HEK293 (cell line): ENCODE results near the gene ZBTB20.

ENCODE experiments used
- CTCF ChIP-seq: fragments of 450-650 bp; formaldehyde crosslinking; IDR thresholded peaks from 2 replicates; pipeline ENCODE4 v1.5.1; 2016; ENCODE audit warnings: missing biosample characterization, missing genetic modification characterization
- ZNF580 ChIP-seq: fragments of 450-650 bp; formaldehyde crosslinking; IDR thresholded peaks from 2 replicates; pipeline ENCODE4 v1.5.1; 2016; ENCODE audit warnings: missing biosample characterization, missing genetic modification characterization
- ZNF701 ChIP-seq: fragments of 450-650 bp; formaldehyde crosslinking; IDR thresholded peaks from 2 replicates; pipeline ENCODE4 v1.5.1; 2016; ENCODE audit warnings: missing biosample characterization, missing genetic modification characterization

GRCh38 chr3:114886905-114887304, 260.2 kb downstream of the ZBTB20 start:
- TF ChIP-seq ZNF580 (no peak), ZNF701 (tag by site-specific recombination) (no peak), CTCF (tag by site-specific recombination) (no peak)
